GM23338 (cell line): Measurements from ENCODE around the gene HLA-DPB1. TPM values are rescaled to one million over a fixed set of nuclear protein-coding genes. Genes with fewer than 3 reads are reported as not detected.

ENCODE experiments used
- ATAC-seq: fragments of 200-7000 bp; cut with Tn5 transposase; 3 replicates; pipeline ENCODE4 v1.9.1; 2020
- DNase-seq: peaks from one replicate; pipeline ENCODE4 v3.0.0-alpha.2; 2015; ENCODE audit warnings: low spot score
- H2AFZ ChIP-seq: fragments of 200-600 bp; sonication (generic); 2 replicates; pipeline ENCODE4 v1.8.0; 2016; ENCODE audit warnings: antibody characterized with exemption, mild to moderate bottlenecking, moderate library complexity
- H3F3A ChIP-seq: fragments of 200-600 bp; sonication (generic); replicated peaks from 2 replicates; pipeline ENCODE4 v1.8.0; 2017; ENCODE audit warnings: antibody characterized with exemption, mixed run types, low read depth
- H3K27ac ChIP-seq: fragments of 200-600 bp; sonication (generic); 2 replicates; pipeline ENCODE4 v1.6.1; 2016; ENCODE audit warnings: low read depth
- H3K27me3 ChIP-seq: fragments of 200-600 bp; sonication (generic); 2 replicates; pipeline ENCODE4 v1.8.0; 2016; ENCODE audit warnings: mild to moderate bottlenecking, mixed run types, moderate library complexity; ENCODE audit not compliant: insufficient read depth
- H3K36me3 ChIP-seq: fragments of 200-600 bp; sonication (generic); 2 replicates; pipeline ENCODE4 v1.8.0; 2016; ENCODE audit warnings: mild to moderate bottlenecking; ENCODE audit not compliant: insufficient read depth
- H3K4me1 ChIP-seq: fragments of 200-600 bp; sonication (generic); 2 replicates; pipeline ENCODE4 v1.8.0; 2016; ENCODE audit warnings: mild to moderate bottlenecking, moderate library complexity; ENCODE audit not compliant: insufficient read depth
- H3K4me2 ChIP-seq: fragments of 200-600 bp; sonication (generic); 2 replicates; pipeline ENCODE4 v1.7.1; 2017; ENCODE audit warnings: mixed run types
- H3K4me3 ChIP-seq: fragments of 200-600 bp; sonication (generic); 2 replicates; pipeline ENCODE4 v1.6.1; 2016; ENCODE audit warnings: mixed run types
- H3K79me2 ChIP-seq: fragments of 200-600 bp; sonication (generic); replicated peaks from 2 replicates; pipeline ENCODE4 v1.8.0; 2017; ENCODE audit warnings: mild to moderate bottlenecking; ENCODE audit not compliant: insufficient read depth
- H3K9me2 ChIP-seq: fragments of 200-600 bp; sonication (generic); 2 replicates; pipeline ENCODE4 v1.8.0; 2017; ENCODE audit not compliant: insufficient read depth
- H4K20me1 ChIP-seq: fragments of 200-600 bp; sonication (generic); replicated peaks from 2 replicates; pipeline ENCODE4 v1.8.0; 2017; ENCODE audit warnings: mild to moderate bottlenecking; ENCODE audit not compliant: insufficient read depth
- H3K27ac Mint-ChIP-seq: 2 replicates; pipeline ENCODE4 v1.8.0; 2020; ENCODE audit warnings: inconsistent platforms, mild to moderate bottlenecking, moderate library complexity, mixed read lengths
- H3K27me3 Mint-ChIP-seq: 3 replicates; pipeline ENCODE4 v1.8.0; 2022; ENCODE audit warnings: low read depth, mild to moderate bottlenecking, moderate library complexity, mixed read lengths, inconsistent platforms; ENCODE audit not compliant: insufficient read depth, poor library complexity
- H3K36me3 Mint-ChIP-seq: 3 replicates; pipeline ENCODE4 v1.8.0; 2021; ENCODE audit warnings: low read depth, mild to moderate bottlenecking, inconsistent platforms, moderate library complexity, mixed read lengths
- H3K4me1 Mint-ChIP-seq: 3 replicates; pipeline ENCODE4 v1.8.0; 2020; ENCODE audit warnings: mild to moderate bottlenecking, inconsistent platforms, mixed read lengths
- H3K4me3 Mint-ChIP-seq: 3 replicates; pipeline ENCODE4 v1.8.0; 2021; ENCODE audit warnings: moderate library complexity, mild to moderate bottlenecking, inconsistent platforms, mixed read lengths
- H3K9me3 Mint-ChIP-seq: 3 replicates; pipeline ENCODE4 v1.8.0; 2020; ENCODE audit warnings: moderate library complexity, mild to moderate bottlenecking, inconsistent platforms, mixed read lengths
- EZH2 ChIP-seq: fragments of 200-600 bp; sonication (generic); IDR thresholded peaks from one replicate; pipeline ENCODE4 v1.8.0; 2017; ENCODE audit warnings: antibody characterized with exemption, mild to moderate bottlenecking, low read depth; ENCODE audit not compliant: unreplicated experiment
- JUNB ChIP-seq: IDR thresholded peaks from one replicate; pipeline ENCODE4 v1.6.1; 2016; ENCODE audit warnings: antibody characterized with exemption; ENCODE audit not compliant: unreplicated experiment
- NANOG ChIP-seq: IDR thresholded peaks from 2 replicates; pipeline ENCODE4 v1.6.1; 2016; ENCODE audit warnings: antibody characterized with exemption, borderline replicate concordance
- STAT1 ChIP-seq: IDR thresholded peaks from one replicate; pipeline ENCODE4 v1.6.1; 2016; ENCODE audit warnings: antibody characterized with exemption; ENCODE audit not compliant: unreplicated experiment
- ZNF114 ChIP-seq: fragments of 250-450 bp; sonication (Bioruptor Pico); IDR thresholded peaks from 2 replicates; pipeline ENCODE4 v1.5.0; 2020; ENCODE audit warnings: mild to moderate bottlenecking, moderate library complexity
- polyA plus RNA-seq: library from polyadenylated mRNA; unstranded; fragments of >200 nt; fragmentation: Nextera tagmentation; extraction: Ambion mirVana; gene quantifications from 2 replicates; pipeline ENCODE4 v1.2.1, GENCODE V29; 2016
- total RNA-seq: library from RNA; depleted of rRNA; stranded (reverse); fragments of >200 nt; shearing (Covaris generic); gene quantifications from 2 replicates; pipeline ENCODE4 v1.2.3, GENCODE V29; 2014
- TF ChIP-seq, protein P1 (sequence below), 2 experiments: fragments of 200-600 bp in 1 of 2; sonication (generic) in 1 of 2; conservative IDR thresholded peaks; 2 replicates each; pipeline versions ENCODE4 v1.5.1 to v1.6.1; 2016 to 2017; ENCODE audit warnings: antibody characterized with exemption in 2 of 2, low read depth in 2 of 2, mild to moderate bottlenecking in 2 of 2, moderate library complexity in 1 of 2
- TF ChIP-seq, protein P2 (sequence below): IDR thresholded peaks from one replicate; pipeline ENCODE4 v1.6.1; 2018; ENCODE audit warnings: antibody characterized with exemption; ENCODE audit not compliant: unreplicated experiment
- TF ChIP-seq, protein P3 (sequence below): fragments of 250-450 bp; sonication (Bioruptor Pico); IDR thresholded peaks from 2 replicates; pipeline ENCODE4 v1.5.0; 2020; ENCODE audit warnings: mild to moderate bottlenecking, moderate library complexity

Gene HLA-DPB1
- total and polyA plus RNA-seq, 2 experiments from 2014 or later, result 22.0 to 37.6 TPM

DNA sequence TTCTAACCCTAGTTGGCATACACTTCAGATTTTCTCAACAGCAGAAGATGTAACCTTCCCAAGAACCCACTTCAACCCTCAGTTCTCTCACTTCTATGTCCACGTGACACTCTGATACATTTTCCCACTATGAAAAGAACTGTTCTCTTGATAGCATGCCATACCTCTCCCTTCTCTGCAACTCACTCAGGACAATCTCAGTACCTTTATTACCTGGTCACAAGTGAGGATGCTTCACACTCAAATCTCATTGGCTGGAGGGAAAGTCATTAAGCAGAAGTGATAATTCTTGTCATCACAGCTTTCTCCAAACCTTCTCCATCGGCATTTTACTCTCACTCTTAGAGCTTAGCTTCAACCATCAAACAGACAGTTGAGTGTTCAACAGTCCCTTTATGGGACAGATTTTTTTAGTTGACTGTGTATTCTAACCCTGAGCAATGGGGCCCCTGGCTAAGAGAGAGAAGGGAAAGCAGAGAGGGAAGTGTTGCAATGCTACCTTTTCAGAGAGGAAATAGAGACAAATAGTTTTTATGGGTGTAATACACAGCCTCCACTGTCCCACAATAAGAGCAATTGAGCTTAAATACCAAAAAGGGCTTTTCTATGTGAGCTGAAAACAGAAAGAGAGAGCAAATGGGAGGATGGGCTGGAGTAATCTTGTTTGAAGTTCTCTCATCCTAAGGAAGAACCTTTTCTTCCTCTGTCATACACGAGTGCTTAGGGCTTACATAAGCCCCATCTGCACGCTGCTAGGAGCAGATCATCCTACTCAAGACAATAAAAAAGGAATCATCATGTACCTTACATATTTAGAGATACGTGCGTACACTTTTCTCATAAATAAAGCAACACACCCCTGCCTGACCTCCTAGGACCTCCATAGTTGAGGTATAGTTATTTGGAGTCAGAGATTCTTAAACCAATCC lies 18.3 kb upstream of the HLA-DPB1 start:
- Histone ChIP-seq H3K9me2 (no peaks in the 10 kb centered on the region), H3K4me3 (no peak overlapping the region), H4K20me1 (no peaks in the 10 kb centered on the region), H3K27ac (no peak overlapping the region), H3K4me1 (no peaks in the 10 kb centered on the region), H3F3A (no peaks in the 10 kb centered on the region), H2AFZ (no peak overlapping the region), H3K27me3 (no peaks in the 10 kb centered on the region), H3K4me2 (no peak overlapping the region), H3K79me2 (no peaks in the 10 kb centered on the region), H3K36me3 (no peaks in the 10 kb centered on the region; the same call in 1 of the 2 replicates)
- Mint-ChIP-seq H3K27me3 (peaks cover 4% of the 10 kb centered on the region), H3K4me3 (no peak overlapping the region), H3K9me3 (peaks cover 22% of the 10 kb centered on the region), H3K36me3 (peaks cover 16% of the 10 kb centered on the region), H3K4me1 (peaks cover 11% of the 10 kb centered on the region), H3K27ac (no peak overlapping the region)
- ATAC-seq (no peak), DNase-seq (no peak)
- TF ChIP-seq, protein P1, sequence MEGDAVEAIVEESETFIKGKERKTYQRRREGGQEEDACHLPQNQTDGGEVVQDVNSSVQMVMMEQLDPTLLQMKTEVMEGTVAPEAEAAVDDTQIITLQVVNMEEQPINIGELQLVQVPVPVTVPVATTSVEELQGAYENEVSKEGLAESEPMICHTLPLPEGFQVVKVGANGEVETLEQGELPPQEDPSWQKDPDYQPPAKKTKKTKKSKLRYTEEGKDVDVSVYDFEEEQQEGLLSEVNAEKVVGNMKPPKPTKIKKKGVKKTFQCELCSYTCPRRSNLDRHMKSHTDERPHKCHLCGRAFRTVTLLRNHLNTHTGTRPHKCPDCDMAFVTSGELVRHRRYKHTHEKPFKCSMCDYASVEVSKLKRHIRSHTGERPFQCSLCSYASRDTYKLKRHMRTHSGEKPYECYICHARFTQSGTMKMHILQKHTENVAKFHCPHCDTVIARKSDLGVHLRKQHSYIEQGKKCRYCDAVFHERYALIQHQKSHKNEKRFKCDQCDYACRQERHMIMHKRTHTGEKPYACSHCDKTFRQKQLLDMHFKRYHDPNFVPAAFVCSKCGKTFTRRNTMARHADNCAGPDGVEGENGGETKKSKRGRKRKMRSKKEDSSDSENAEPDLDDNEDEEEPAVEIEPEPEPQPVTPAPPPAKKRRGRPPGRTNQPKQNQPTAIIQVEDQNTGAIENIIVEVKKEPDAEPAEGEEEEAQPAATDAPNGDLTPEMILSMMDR (conservative IDR thresholded peaks at IDR 0.05; ENCODE audit: low read depth in 2 of 2), result no peak
- TF ChIP-seq ZNF114 (CRISPR knock-in tag) (no peak), STAT1 (no peak)
- TF ChIP-seq, protein P2, sequence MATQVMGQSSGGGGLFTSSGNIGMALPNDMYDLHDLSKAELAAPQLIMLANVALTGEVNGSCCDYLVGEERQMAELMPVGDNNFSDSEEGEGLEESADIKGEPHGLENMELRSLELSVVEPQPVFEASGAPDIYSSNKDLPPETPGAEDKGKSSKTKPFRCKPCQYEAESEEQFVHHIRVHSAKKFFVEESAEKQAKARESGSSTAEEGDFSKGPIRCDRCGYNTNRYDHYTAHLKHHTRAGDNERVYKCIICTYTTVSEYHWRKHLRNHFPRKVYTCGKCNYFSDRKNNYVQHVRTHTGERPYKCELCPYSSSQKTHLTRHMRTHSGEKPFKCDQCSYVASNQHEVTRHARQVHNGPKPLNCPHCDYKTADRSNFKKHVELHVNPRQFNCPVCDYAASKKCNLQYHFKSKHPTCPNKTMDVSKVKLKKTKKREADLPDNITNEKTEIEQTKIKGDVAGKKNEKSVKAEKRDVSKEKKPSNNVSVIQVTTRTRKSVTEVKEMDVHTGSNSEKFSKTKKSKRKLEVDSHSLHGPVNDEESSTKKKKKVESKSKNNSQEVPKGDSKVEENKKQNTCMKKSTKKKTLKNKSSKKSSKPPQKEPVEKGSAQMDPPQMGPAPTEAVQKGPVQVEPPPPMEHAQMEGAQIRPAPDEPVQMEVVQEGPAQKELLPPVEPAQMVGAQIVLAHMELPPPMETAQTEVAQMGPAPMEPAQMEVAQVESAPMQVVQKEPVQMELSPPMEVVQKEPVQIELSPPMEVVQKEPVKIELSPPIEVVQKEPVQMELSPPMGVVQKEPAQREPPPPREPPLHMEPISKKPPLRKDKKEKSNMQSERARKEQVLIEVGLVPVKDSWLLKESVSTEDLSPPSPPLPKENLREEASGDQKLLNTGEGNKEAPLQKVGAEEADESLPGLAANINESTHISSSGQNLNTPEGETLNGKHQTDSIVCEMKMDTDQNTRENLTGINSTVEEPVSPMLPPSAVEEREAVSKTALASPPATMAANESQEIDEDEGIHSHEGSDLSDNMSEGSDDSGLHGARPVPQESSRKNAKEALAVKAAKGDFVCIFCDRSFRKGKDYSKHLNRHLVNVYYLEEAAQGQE, result no peak

DNA sequence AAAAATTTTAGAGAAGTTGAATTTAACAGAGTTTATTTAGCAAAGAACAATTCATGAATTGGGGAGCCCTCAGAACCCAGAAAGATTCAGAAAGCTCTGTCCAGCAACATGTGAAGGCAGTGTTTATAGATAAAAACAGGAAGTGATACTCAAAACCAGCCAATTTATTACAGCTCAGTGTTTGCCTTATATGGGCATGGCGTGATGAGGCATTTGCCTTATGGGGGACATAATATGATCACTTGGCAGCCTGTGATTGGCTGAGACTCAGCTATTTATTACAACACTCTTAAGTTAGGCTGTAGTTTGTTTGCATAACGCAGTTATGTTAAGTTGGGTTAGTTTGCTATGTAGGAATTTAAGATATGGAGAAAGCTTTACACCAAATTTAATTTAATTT lies 13.8 kb upstream of the HLA-DPB1 start:
- Mint-ChIP-seq H3K36me3 (peaks cover 6% of the 10 kb centered on the region), H3K27me3 (no peaks in the 10 kb centered on the region), H3K27ac (no peak overlapping the region), H3K4me1 (no peaks in the 10 kb centered on the region; the same call in 2 of the 3 replicates), H3K9me3 (peaks cover 11% of the 10 kb centered on the region), H3K4me3 (no peak overlapping the region)
- Histone ChIP-seq H3F3A (no peaks in the 10 kb centered on the region), H3K79me2 (no peaks in the 10 kb centered on the region), H3K27me3 (no peaks in the 10 kb centered on the region), H3K36me3 (no peaks in the 10 kb centered on the region; the same call in 1 of the 2 replicates), H3K27ac (no peak overlapping the region), H3K4me1 (no peaks in the 10 kb centered on the region), H2AFZ (no peak overlapping the region), H3K9me2 (no peaks in the 10 kb centered on the region), H3K4me2 (no peak overlapping the region), H4K20me1 (no peaks in the 10 kb centered on the region), H3K4me3 (no peak overlapping the region)
- no peak for ATAC-seq
- no peak for DNase-seq
- TF ChIP-seq NANOG, result no peak
- no peak for TF ChIP-seq EZH2
- no peak for TF ChIP-seq JUNB
- TF ChIP-seq, protein P3, sequence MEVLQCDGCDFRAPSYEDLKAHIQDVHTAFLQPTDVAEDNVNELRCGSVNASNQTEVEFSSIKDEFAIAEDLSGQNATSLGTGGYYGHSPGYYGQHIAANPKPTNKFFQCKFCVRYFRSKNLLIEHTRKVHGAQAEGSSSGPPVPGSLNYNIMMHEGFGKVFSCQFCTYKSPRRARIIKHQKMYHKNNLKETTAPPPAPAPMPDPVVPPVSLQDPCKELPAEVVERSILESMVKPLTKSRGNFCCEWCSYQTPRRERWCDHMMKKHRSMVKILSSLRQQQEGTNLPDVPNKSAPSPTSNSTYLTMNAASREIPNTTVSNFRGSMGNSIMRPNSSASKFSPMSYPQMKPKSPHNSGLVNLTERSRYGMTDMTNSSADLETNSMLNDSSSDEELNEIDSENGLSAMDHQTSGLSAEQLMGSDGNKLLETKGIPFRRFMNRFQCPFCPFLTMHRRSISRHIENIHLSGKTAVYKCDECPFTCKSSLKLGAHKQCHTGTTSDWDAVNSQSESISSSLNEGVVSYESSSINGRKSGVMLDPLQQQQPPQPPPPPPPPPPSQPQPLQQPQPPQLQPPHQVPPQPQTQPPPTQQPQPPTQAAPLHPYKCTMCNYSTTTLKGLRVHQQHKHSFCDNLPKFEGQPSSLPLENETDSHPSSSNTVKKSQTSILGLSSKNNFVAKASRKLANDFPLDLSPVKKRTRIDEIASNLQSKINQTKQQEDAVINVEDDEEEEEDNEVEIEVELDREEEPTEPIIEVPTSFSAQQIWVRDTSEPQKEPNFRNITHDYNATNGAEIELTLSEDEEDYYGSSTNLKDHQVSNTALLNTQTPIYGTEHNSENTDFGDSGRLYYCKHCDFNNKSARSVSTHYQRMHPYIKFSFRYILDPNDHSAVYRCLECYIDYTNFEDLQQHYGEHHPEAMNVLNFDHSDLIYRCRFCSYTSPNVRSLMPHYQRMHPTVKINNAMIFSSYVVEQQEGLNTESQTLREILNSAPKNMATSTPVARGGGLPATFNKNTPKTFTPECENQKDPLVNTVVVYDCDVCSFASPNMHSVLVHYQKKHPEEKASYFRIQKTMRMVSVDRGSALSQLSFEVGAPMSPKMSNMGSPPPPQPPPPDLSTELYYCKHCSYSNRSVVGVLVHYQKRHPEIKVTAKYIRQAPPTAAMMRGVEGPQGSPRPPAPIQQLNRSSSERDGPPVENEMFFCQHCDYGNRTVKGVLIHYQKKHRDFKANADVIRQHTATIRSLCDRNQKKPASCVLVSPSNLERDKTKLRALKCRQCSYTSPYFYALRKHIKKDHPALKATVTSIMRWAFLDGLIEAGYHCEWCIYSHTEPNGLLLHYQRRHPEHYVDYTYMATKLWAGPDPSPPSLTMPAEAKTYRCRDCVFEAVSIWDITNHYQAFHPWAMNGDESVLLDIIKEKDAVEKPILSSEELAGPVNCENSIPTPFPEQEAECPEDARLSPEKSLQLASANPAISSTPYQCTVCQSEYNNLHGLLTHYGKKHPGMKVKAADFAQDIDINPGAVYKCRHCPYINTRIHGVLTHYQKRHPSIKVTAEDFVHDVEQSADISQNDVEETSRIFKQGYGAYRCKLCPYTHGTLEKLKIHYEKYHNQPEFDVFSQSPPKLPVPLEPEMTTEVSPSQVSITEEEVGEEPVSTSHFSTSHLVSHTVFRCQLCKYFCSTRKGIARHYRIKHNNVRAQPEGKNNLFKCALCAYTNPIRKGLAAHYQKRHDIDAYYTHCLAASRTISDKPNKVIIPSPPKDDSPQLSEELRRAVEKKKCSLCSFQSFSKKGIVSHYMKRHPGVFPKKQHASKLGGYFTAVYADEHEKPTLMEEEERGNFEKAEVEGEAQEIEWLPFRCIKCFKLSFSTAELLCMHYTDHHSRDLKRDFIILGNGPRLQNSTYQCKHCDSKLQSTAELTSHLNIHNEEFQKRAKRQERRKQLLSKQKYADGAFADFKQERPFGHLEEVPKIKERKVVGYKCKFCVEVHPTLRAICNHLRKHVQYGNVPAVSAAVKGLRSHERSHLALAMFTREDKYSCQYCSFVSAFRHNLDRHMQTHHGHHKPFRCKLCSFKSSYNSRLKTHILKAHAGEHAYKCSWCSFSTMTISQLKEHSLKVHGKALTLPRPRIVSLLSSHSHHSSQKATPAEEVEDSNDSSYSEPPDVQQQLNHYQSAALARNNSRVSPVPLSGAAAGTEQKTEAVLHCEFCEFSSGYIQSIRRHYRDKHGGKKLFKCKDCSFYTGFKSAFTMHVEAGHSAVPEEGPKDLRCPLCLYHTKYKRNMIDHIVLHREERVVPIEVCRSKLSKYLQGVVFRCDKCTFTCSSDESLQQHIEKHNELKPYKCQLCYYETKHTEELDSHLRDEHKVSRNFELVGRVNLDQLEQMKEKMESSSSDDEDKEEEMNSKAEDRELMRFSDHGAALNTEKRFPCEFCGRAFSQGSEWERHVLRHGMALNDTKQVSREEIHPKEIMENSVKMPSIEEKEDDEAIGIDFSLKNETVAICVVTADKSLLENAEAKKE (CRISPR knock-in tag), result no peak
- no peak for TF ChIP-seq STAT1
